Amygdala (tissue), 56 donors: ENCODE results near the gene RTN1.
"Not testable (repeated sequence)": the region's sequence is repeated elsewhere in the genome, so short reads cannot be mapped to it uniquely, and the experiment has no call there.

ENCODE experiments used
- DNase-seq, 56 donors: peaks; one replicate each; lab custom pipeline; 2025; lab: John Stamatoyannopoulos, UW

RTN1 gene

DNA sequence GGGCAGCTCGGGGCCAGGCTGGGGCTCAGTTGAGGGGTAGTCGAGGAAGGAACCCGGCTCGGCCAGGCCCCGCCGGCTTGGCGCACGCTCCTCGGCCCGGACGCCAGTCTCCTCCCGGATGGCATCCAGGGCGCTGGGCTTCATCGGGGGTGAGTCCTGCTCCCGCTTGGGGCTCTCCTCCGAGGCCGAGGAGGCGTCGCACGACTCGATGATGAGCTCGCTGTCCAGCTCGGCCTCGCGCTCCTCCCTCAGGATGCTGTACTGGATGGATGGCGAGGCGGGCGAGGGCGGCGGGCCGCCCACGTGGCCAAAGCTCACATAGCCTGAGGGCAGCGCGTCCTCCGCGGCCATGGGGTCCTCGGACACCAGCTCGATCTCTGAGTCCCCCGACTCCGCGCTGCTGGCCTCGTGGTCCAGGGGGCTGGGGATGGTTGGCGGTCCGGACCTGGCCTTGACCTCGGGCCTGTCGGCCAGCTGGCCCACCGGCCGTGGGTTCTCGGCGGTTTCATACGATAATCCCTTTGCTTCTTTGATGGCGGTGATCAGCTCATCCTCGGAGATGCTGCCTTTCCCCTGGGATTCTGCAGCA lies 143.4 kb downstream of the RTN1 start:
- peak in 1 of 56 donors; percentile 9 for DNase-seq

GRCh38 chr14:59711080-59711479 lies 159.5 kb downstream of the RTN1 start:
- no peak for DNase-seq

DNA sequence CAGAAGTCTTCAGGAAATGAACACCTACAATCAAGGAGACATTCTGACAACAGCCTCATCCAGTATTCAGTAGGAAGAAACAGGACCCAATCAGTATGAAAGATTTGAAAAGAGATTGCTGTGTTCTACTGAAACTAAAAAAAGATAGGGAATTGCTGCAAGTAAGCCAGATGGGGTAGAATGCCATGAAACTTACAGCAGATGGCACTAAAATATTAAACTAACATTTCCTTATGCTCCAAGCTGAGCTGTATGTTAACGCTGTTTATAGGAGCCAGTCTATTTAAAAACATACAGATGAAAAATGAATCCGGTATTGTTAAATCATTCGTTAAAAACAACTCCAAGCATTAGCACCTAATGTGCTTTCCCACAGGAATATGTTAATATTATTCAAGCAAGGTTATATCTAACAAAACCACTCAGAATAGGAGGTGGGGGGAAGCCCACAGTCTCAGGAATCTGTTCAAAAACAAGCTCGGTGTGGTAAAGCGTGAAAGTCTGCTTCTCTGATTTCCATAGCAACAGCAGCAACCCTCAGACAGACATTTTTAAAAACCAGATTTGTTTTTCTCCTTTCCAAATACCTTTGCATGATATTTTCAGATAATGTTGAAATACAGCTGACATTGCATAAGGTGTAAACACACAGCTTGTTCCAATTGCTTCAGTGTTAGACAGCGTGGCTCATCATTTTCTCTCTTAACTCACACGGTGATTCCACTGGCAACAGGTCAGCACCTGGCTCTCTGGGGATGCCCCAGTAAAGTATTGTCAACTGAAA lies 162.6 kb downstream of the RTN1 start:
- DNase-seq, result peak in 2 of 56 donors; percentile 25 to 40

- DNase-seq, result no peak
Observed at GRCh38 chr14:59705866-59706265, 164.7 kb downstream of the RTN1 start.

GRCh38 chr14:59705245-59705644 lies 165.3 kb downstream of the RTN1 start:
- DNase-seq, result no peak

GRCh38 chr14:59704054-59704645 lies 166.4 kb downstream of the RTN1 start:
- DNase-seq, result peak in 3 of 56 donors; percentile 9 to 20 (median 14)

DNA sequence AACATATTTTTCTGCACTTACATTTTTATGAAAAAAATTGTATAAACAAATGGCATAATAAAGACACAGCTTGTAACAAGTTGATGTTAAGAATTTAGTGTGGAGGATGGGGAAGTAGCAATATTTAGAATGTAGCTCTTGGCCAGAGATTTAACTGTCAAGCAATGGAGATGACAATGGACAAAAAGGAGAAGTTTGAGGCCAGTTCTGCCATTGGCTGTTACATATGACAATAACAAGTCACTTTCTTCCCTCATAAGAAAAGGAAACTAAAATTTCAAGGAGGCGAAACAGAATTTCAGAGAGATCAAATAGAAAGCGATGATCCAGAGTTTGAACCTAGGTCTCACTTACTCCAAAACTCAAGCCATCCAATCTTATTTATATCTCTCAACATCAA lies 171.1 kb downstream of the RTN1 start:
- no peak for DNase-seq

DNA sequence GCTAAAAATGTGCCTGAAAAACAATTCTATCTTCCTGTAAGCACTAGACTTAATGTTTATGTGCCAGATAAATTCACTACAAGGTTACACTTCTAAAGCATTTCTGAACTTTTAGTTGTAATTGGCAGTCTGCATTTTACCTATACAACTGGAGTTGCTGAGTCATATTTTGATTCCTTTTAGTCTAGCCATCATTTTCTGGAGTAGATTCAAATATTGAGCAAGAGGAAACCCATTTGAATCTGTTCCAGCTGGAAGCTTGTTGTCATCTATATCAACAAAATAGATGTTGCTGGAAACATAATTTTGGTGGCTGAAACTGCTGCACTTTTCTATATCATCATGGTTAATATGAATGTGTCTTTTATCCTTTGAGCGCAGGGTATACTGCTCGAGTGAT lies 171.8 kb downstream of the RTN1 start:
- DNase-seq, result no peak

DNA sequence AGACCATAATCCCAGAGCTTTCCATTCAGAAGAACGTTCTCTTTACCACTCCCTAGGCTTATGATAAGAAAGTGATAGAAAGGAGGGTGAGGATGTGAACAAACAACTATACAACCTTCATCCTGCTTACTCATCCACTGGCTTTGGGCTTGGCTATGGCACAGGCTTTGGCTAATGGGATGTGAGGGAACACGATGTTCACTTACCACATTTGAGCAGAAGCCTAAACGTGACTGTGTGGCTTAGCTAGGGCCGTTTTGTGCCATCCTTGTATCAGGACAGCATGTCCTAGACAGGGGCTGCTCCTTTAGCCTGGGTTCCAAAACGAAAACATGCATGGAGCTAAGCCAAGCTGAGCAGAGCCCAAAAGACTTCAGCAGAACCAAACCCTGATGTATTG lies 175.4 kb downstream of the RTN1 start:
- no peak for DNase-seq

DNA sequence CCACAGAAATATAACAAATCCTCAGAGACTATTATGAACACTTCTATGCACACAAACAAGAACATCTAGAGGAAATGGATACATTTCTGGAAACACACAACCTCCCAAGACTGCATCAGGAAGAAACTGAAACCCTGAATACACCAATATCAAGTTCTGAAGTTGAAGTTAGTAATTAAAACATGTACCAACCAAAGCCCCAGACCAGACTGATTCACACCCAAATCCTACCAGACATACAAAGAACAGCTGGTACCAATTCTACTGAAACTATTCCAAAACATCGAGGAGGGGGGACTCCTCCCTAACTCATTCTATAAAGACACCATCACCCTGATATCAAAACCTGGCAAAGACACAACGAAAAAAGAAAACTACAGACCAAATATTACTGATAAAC lies 179.3 kb downstream of the RTN1 start:
- no peak for DNase-seq

GRCh38 chr14:59690426-59690825 lies 180.2 kb downstream of the RTN1 start:
- DNase-seq, result no peak

DNA sequence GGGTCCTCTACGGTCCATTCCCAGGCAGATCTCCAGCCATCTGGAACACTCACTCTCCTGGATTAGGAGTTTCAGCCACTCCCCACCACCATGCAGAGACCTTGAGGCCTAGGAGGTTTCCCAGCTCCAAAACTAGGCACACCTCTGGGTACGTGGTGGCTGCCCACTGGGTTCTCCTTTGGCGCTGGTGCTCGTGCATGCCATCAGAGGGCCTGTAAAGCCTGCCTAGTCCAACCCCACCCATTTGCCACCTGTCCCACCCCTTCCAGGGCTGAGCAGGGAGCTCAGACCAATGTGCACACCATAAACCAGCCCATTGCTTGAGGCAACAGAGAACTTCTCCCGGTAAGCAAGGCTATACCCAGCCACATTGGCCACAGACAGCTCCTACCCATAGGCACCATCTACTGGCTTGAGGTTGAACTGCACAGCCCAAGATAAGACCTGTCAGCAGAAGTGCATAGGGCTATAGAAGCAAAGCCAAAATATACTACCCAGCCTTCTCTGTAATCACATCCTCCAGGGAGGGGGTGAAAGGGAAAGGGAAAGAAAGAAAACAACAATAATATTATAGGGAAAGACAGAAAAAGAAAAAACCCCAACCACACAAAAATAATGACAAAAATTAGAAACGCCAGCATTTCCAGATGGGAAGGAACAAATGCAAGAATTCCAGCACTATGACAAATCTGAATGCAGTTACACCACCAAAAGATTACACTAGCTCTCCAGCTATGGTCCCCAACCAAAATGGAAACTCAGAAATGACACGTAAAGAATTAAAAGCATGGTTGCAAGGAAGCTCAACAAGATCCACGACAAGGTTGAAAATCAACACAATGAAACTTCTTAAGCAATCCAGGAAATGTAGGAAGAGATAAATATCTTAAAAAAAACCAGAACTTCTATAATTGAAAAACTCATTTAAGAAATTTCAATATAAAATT lies 182.1 kb downstream of the RTN1 start:
- peak in 9 of 56 donors; percentile 1 to 45 (median 19) for DNase-seq

GRCh38 chr14:59687663-59688062 lies 182.9 kb downstream of the RTN1 start:
- no peak for DNase-seq

- DNase-seq, result peak in 5 of 56 donors; percentile 3 to 40 (median 5)
Observed at GRCh38 chr14:59679872-59680271, 190.7 kb downstream of the RTN1 start.

- DNase-seq, result no peak
Observed at GRCh38 chr14:59678352-59678751, 192.2 kb downstream of the RTN1 start.

DNA sequence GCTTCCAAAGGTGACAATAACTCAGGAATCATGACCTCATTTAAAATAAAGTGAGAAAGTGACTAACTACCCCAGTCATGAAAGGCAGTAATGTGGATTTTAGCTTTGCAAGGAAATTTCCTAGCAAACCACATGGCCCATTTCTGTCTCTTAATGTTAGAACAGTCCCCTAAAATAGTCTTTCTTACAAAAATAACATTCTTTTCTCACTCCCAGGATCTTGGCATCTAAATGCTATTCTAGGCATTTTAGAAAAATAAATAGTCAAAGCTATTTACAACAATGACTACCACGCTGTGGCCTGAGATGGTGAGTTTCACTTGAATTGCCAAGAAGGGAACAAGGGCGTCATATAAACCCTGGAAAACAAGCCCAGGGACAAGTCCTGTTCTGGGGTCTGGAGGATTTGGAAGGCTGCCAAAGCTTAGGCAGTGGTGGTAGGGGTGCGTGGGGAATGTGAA lies 192.8 kb downstream of the RTN1 start:
- peak in 2 of 56 donors; percentile 2 to 26 for DNase-seq

GRCh38 chr14:59675394-59675793 lies 195.2 kb downstream of the RTN1 start:
- DNase-seq, result no peak

GRCh38 chr14:59664741-59665140 lies 205.8 kb downstream of the RTN1 start:
- DNase-seq, result no peak

DNA sequence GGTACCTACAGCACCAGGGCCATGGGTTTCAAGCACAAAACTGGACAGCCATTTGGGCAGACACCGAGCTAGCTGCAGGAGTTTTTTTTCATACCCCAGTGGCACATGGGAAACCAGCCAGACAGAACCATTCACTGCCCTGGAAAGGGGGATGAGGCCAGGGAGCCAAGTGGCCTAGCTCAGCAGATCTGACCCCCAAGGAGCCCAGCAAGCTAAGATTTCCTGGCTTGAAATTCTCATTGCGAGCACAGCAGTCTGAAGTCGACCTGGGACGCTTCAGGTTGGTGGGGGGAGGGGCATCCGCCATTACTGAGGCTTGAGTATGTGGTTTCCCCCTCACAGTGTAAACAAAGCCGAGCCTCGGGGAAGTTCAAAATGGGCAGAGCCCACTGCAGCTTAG lies 212.8 kb downstream of the RTN1 start:
- no peak for DNase-seq

GRCh38 chr14:59656473-59656872 lies 214.1 kb downstream of the RTN1 start:
- no peak for DNase-seq

- not testable (repeated sequence) for DNase-seq
Observed at GRCh38 chr14:59654131-59654530, 216.4 kb downstream of the RTN1 start.
